Measurements from ENCODE around the gene IFNGR2. TPM values are rescaled to one million over a fixed set of nuclear protein-coding genes. Genes with fewer than 3 reads are reported as not detected.

Gene IFNGR2, protein sequence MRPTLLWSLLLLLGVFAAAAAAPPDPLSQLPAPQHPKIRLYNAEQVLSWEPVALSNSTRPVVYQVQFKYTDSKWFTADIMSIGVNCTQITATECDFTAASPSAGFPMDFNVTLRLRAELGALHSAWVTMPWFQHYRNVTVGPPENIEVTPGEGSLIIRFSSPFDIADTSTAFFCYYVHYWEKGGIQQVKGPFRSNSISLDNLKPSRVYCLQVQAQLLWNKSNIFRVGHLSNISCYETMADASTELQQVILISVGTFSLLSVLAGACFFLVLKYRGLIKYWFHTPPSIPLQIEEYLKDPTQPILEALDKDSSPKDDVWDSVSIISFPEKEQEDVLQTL
- 29.4 and 29.6 TPM in 2 replicates for polyA plus RNA-seq

DNA sequence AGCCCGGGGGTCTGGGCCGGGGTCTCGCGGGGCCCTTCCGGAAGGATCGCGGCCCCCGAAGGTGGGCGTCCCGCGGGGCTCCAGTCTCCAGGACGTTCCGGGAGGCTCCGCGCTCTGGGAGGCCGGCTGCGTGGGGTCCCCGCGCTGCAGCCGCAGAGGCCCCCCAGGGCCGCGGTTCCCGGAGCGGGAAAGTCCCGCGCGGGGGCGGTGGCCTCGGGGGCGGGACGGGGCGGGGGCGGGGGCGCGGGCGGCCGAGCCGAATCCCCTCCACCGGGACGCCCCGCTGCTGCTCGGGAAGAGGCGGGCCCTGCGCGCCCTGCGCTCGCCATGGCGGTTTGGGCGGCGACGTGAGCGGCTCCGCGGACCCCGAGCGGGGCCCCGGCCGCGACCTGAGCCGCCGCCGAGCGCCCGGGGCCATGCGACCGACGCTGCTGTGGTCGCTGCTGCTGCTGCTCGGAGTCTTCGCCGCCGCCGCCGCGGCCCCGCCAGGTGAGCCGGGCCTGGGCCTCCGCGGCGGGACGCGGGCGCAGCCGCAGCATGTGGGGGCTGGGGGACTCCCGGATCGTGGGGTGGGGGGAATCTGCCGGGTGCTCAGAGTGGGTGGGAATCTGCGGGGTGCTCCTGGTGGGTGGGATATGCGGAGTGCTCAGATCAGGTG is at the start of gene IFNGR2:
IFNGR2 (plus strand) TSS at position 286 of the 658 bp plus-strand sequence; CDS start at position 417, 131 bp downstream.

DNA sequence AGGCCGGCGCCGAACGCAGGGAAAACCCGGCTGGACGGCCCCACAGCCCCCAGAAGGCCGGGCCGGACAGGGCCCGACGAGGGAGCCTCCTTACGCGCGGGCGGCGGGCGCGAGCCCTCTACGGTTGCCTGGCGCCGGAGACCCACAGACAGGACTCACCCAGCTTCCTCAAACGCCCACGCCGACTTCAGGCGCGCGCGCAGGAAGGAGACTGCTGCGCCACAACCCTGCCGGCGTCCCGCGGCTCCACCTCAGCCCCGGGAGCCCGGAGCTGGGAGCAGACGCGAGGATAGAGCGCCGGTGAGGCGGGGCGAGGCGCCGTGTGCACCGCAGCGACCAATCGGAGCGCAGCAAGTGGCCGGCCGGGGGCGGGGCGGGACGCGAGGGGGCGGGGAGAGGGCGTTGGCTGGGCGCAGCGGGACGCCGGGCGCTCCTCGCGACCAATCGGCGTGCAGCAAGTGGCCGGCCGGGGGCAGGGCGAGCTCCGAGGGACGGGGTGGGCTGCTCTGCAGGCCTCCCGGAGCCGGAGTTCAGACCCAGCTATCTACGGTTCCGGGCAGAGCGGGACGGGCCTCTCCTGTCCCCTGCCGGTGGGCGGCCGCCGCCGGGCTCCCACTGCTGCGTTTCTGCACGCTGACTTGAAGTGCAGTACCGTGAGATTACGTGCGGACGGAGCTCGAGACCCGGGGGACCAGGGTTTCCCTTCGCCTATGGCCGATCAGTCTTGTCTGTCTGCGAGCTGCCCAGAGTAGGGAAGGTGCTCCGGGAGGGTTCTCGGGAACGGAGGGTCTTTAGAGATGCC is 76.7 kb downstream of the IFNGR2 start, which contains the start of gene TMEM50B:
TMEM50B (minus strand) TSS at position 296 of the 802 bp plus-strand sequence. CDS start 11,089 bp downstream, outside the sequence.

Other genes starting within 250 kb of the IFNGR2 start
- gene IFNAR2, start 173.5 kb upstream of the IFNGR2 start, polyA plus RNA-seq = 2.9 and 11.2 TPM in 2 replicates
- 1.6 and 1.8 TPM in 2 replicates for gene IL10RB, start 137.0 kb upstream of the IFNGR2 start, polyA plus RNA-seq
- 66.3 and 100 TPM in 2 replicates for gene IFNAR1, start 78.4 kb upstream of the IFNGR2 start, polyA plus RNA-seq
- 192 and 237 TPM in 2 replicates for gene TMEM50B, start 76.6 kb downstream of the IFNGR2 start, polyA plus RNA-seq
- 16.0 and 21.6 TPM in 2 replicates for gene DNAJC28, start 88.3 kb downstream of the IFNGR2 start, polyA plus RNA-seq
- 18.6 and 26.6 TPM in 2 replicates for gene GART, start 138.7 kb downstream of the IFNGR2 start, polyA plus RNA-seq
- gene SON, start 139.6 kb downstream of the IFNGR2 start, polyA plus RNA-seq = 1,065 and 1,220 TPM in 2 replicates
- gene DONSON, start 185.3 kb downstream of the IFNGR2 start, polyA plus RNA-seq = 15.3 and 19.6 TPM in 2 replicates
- 110 and 150 TPM in 2 replicates for gene CRYZL1, start 238.3 kb downstream of the IFNGR2 start, polyA plus RNA-seq
- gene ITSN1, start 239.1 kb downstream of the IFNGR2 start, polyA plus RNA-seq = 10.1 and 12.8 TPM in 2 replicates

Data from Purkinje cell (primary cell).